Neural crest cell (in vitro differentiated cells): ENCODE results near the gene TMCC3. TPM values are rescaled to one million over a fixed set of nuclear protein-coding genes. Genes with fewer than 3 reads are reported as not detected.

Experiments used
- DNase-seq: peaks from one replicate; pipeline ENCODE4 v3.0.0; 2021; ENCODE audit warnings: low read depth, mixed read lengths, low spot score
- H3K27ac Mint-ChIP-seq: one replicate; pipeline ENCODE4 v1.8.0; 2021; ENCODE audit warnings: mild to moderate bottlenecking, mixed read lengths; ENCODE audit not compliant: unreplicated experiment
- H3K27me3 Mint-ChIP-seq: 2 replicates; pipeline ENCODE4 v1.8.0; 2021; ENCODE audit warnings: low read depth, mild to moderate bottlenecking, mixed read lengths
- H3K36me3 Mint-ChIP-seq: 2 replicates; pipeline ENCODE4 v1.8.0; 2021; ENCODE audit warnings: low read depth, mild to moderate bottlenecking, mixed read lengths
- H3K4me1 Mint-ChIP-seq: 2 replicates; pipeline ENCODE4 v1.8.0; 2021; ENCODE audit warnings: mixed read lengths
- H3K4me3 Mint-ChIP-seq: one replicate; pipeline ENCODE4 v1.8.0; 2021; ENCODE audit warnings: mild to moderate bottlenecking, mixed read lengths
- H3K9me3 Mint-ChIP-seq: 2 replicates; pipeline ENCODE4 v1.8.0; 2021; ENCODE audit warnings: mixed read lengths
- CTCF ChIP-seq: fragments of 200-600 bp; sonication (generic); conservative IDR thresholded peaks from 2 replicates; pipeline ENCODE4 v1.5.0; 2021; ENCODE audit warnings: antibody characterized with exemption, mild to moderate bottlenecking
- total RNA-seq: library from RNA; stranded (reverse); gene quantifications from 2 replicates; pipeline ENCODE4 v1.2.1, GENCODE V29; 2021

TMCC3 gene
- total RNA-seq, 1 donor from 2014 or later = 3.4 TPM

- Mint-ChIP-seq H3K9me3 (no peaks in the 10 kb centered on the region), H3K27ac (no peak overlapping the region), H3K4me3 (peak overlapping the region; percentile 89), H3K27me3 (peaks cover 34% of the 10 kb centered on the region), H3K36me3 (no peaks in the 10 kb centered on the region), H3K4me1 (peaks cover 23% of the 10 kb centered on the region)
- DNase-seq = peak; percentile 41
- TF ChIP-seq CTCF = peak; percentile 58
These were observed 811 bp downstream of the TMCC3 start for GRCh38 chr12:94649349-94650142.

GRCh38 chr12:94648578-94648977 lies 1.8 kb downstream of the TMCC3 start:
- Mint-ChIP-seq H3K4me3 (peak overlapping the region; percentile 89), H3K4me1 (peaks cover 30% of the 10 kb centered on the region), H3K27ac (no peak overlapping the region), H3K27me3 (peaks cover 34% of the 10 kb centered on the region), H3K36me3 (no peaks in the 10 kb centered on the region), H3K9me3 (no peaks in the 10 kb centered on the region)
- DNase-seq = no peak
- no peak for TF ChIP-seq CTCF

GRCh38 chr12:94644141-94644979 lies 6.0 kb downstream of the TMCC3 start:
- TF ChIP-seq CTCF = no peak
- no peak overlapping the region for H3K4me3 Mint-ChIP-seq
- H3K27ac Mint-ChIP-seq = no peak overlapping the region
- DNase-seq = no peak
- peaks cover 18% of the 10 kb centered on the region for H3K27me3 Mint-ChIP-seq
- H3K4me1 Mint-ChIP-seq = peaks cover 25% of the 10 kb centered on the region
- H3K36me3 Mint-ChIP-seq = no peaks in the 10 kb centered on the region
- H3K9me3 Mint-ChIP-seq = no peaks in the 10 kb centered on the region

GRCh38 chr12:94643606-94644005 lies 6.8 kb downstream of the TMCC3 start:
- Mint-ChIP-seq H3K4me3 (no peak overlapping the region), H3K27me3 (peaks cover 10% of the 10 kb centered on the region), H3K36me3 (no peaks in the 10 kb centered on the region), H3K9me3 (no peaks in the 10 kb centered on the region), H3K27ac (no peak overlapping the region), H3K4me1 (peaks cover 17% of the 10 kb centered on the region)
- no peak for TF ChIP-seq CTCF
- DNase-seq = no peak

GRCh38 chr12:94641283-94641682 lies 9.1 kb downstream of the TMCC3 start:
- Mint-ChIP-seq H3K4me1 (peaks cover 12% of the 10 kb centered on the region), H3K9me3 (no peaks in the 10 kb centered on the region), H3K27me3 (peaks cover 4% of the 10 kb centered on the region), H3K36me3 (no peaks in the 10 kb centered on the region), H3K27ac (no peak overlapping the region), H3K4me3 (no peak overlapping the region)
- TF ChIP-seq CTCF = no peak
- DNase-seq = no peak
